ENCODE data around the gene ITSN1. TPM values are rescaled to one million over a fixed set of nuclear protein-coding genes. Genes with fewer than 3 reads are reported as not detected.
"Not testable (repeated sequence)": the region's sequence is repeated elsewhere in the genome, so short reads cannot be mapped to it uniquely, and the experiment has no call there.

Gene ITSN1
- total RNA-seq, 8 experiments from 2014 or later, result 27.8 to 89.0 (median 36.4) TPM

DNA sequence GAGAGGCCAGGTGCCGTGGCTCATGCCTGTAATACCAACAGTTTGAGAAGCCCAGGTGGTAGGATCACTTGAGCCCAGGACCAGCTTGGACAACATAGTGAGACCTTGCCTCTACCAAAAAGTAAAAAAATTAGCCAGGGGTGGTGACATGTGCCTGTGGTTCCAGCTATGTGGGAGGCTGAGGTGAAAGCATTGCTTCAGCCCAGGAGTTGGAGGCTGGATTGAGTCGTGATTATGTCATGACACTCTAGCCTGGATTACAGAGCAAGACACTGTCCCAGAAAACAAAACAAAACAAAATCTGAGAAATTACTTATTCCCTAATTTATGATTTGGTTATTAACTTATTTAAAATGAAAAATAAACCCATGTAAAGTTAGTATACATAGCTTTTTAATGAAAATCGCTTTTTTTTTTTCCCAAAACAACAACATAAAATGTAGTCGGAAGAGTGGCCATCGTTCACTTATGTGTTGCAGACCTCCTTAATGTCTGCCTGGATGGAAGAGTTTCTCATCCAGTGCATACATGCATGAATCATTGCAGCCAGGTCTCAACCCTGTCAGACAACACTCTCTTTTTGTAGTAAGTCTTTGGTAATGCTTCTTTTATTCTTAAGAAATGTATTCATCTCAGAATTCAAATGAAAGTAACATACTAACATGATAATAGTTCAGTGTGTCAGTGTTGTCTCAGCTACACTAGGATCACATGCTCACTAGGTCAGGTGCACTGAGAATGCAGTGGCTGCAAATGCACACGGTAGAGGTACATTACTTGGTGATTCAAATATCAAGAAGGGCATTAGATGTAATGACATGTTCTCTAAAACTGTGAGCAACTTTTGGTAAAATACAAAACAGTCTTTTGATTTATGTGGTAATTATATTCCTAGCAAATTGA is 28.0 kb downstream of the ITSN1 start:
- Histone ChIP-seq H3K4me3 (no peak overlapping the region), H3K27ac (no peak overlapping the region), H3K4me1 (replicated peaks in 1 of 2) (peaks cover 0 to 8% of the 10 kb centered on the region in 2 donors)
- 83 to 100% (median 88%) methylated on average over 1 to 6 of the region's 6 CpGs; no CpG with 5 or more reads in 1 of the 10 experiments for WGBS, 10 experiments
- in situ Hi-C loops (cut with MboI; ENCODE audit: low pct_unique_long_range_greater_than_20kb in 2 of 9, low sequenced_read_pairs in 9 of 9, unreplicated experiment in 9 of 9), result loop anchor here in 1 of 9 experiments (25.0 kb wide), 1 partner anchor 217 kb away; no protein-coding TSS in a partner anchor
- peak in 4 of 8 experiments; percentile 28 to 59 (median 50) for ATAC-seq (replicated peaks in 6 of 8)

DNA sequence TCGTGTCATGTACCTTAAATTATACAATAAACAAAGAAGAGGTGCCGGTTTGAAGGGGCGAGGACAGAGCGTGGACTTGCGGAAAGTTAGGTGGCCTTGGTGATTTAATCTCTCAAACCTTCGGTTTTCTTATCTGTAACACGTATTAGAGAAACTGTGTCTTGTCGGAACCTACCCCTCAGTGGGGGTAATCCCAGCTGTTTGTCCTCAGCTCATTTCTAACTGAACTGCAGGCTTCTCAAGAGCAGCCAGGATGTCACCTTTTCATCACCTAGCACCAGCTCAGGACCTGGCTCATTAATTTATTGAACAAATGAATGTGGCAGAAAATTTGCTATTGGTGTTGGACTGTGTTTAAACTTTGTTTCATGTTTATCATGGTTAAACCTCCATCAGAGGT is 31.2 kb downstream of the ITSN1 start:
- ATAC-seq (replicated peaks in 6 of 8), result no peak
- 40 to 97% (median 87%) methylated on average over 1 to 8 of the region's 8 CpGs for WGBS, 10 experiments
- in situ Hi-C loops (cut with MboI; ENCODE audit: low pct_unique_long_range_greater_than_20kb in 2 of 9, low sequenced_read_pairs in 9 of 9, unreplicated experiment in 9 of 9), result loop anchor here in 1 of 9 experiments (25.0 kb wide), 1 partner anchor 214 kb away; no protein-coding TSS in a partner anchor
- Histone ChIP-seq H3K27ac (no peak overlapping the region), H3K4me3 (no peak overlapping the region), H3K4me1 (replicated peaks in 1 of 2) (peaks cover 0 to 8% of the 10 kb centered on the region in 2 donors)

DNA sequence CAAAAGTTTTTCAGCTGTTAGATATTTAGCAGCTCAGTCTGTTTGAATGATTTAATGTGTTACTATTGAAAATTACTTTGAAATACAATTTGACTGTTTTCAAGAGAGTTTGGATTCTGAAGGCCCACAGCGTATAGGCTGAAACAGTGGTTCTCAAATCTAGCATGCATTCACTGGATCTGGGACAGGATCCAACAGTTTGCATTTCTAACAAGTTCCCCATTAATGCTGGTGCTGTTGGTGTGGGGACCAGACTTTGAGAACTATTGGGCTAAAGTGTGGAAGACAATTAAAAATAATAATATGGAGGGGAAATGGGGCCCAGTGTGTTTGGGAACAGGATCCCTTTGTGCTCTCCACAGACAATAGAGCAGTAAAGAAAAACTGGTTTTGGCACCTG is 31.9 kb downstream of the ITSN1 start:
- ATAC-seq (replicated peaks in 6 of 8), result peak in 1 of 8 experiments; percentile 22
- H3K4me3 ChIP-seq, result no peak overlapping the region
- no peak overlapping the region for H3K27ac ChIP-seq
- H3K4me1 ChIP-seq (replicated peaks in 1 of 2), result peaks cover 0 to 8% of the 10 kb centered on the region in 2 donors
- WGBS, 10 experiments, result 0 to 100% (median 27%) methylated on average over 1 of the region's 1 CpG; no CpG with 5 or more reads in 4 of the 10 experiments
- in situ Hi-C loops (cut with MboI; ENCODE audit: low pct_unique_long_range_greater_than_20kb in 2 of 9, low sequenced_read_pairs in 9 of 9, unreplicated experiment in 9 of 9), result loop anchor here in 1 of 9 experiments (25.0 kb wide), 1 partner anchor 213 kb away; no protein-coding TSS in a partner anchor

DNA sequence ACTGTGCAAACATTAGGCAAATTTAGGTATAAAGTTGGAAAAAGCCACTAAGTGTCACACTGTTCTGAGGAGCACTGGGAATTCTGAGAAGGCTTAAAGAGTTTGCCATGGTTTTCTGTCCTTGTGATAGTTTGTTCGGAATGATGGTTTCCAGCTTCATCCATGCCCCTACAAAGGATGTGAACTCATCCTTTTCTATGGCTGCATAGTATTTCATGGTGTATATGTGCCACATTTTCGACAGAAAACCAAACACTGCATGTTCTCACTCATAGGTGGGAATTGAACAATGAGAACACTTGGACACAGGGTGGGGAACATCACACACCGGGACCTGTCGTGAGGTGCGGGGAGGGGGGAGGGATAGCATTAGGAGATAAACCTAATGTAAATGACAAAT is 34.4 kb downstream of the ITSN1 start:
- H3K4me3 ChIP-seq; ATAC-seq (replicated peaks in 6 of 8); H3K4me1 ChIP-seq (replicated peaks in 1 of 2); in situ Hi-C loops (cut with MboI; ENCODE audit: low pct_unique_long_range_greater_than_20kb in 2 of 9, low sequenced_read_pairs in 9 of 9, unreplicated experiment in 9 of 9); H3K27ac ChIP-seq: not testable (repeated sequence)
- WGBS, 10 experiments, result 80 to 100% (median 100%) methylated on average over 1 to 2 of the region's 5 CpGs; no CpG with 5 or more reads in 6 of the 10 experiments

DNA sequence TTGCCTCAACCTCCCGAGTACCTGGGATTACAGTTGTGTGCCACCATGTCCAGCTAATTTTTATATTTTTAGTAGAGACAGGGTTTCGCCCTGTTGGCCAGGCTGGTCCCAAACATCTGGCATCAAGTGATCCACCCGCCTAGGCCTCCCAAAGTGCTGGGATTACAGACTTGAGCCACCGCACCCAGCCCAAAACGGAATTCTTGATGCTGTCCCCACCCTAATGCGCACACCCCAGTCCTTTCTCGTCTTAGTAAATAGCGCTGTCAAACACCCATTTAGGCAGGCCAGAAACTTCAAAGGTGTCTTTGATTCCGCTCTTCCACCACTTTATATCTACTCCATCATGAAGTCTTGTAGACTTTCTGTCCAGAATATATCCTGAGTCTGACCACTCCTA is 35.1 kb downstream of the ITSN1 start:
- ATAC-seq (replicated peaks in 6 of 8), result peak in 3 of 8 experiments; percentile 75 to 96 (median 82)
- WGBS, 10 experiments, result 14 to 100% (median 80%) methylated on average over 1 to 6 of the region's 9 CpGs; no CpG with 5 or more reads in 3 of the 10 experiments
- H3K4me3 ChIP-seq, result no peak overlapping the region
- H3K27ac ChIP-seq, result no peak overlapping the region
- in situ Hi-C loops (cut with MboI; ENCODE audit: low pct_unique_long_range_greater_than_20kb in 2 of 9, low sequenced_read_pairs in 9 of 9, unreplicated experiment in 9 of 9), result no loop called here
- peaks cover 0 to 8% of the 10 kb centered on the region in 2 donors for H3K4me1 ChIP-seq (replicated peaks in 1 of 2)

DNA sequence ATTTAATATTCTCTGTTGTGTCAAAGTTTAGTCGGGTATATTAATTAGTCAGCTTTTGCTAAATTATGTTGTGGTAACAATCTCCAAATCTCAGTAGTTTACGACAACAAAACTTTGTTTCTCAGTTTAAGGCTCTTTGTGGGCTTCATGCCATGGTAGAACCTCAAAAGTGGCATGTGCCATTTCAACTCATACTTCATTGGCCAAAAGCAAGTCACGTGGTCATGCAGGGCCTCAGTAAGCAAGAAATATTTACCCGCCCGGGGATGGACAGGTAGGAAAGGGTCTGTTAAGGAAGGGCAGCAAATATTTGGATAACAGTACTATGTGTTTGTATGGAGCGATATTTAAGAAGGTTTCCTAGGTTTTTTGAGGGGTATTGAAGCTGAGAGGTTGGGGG is 38.6 kb downstream of the ITSN1 start:
- Histone ChIP-seq H3K4me3 (no peak overlapping the region), H3K4me1 (replicated peaks in 1 of 2) (peaks cover 24 to 31% of the 10 kb centered on the region in 2 donors), H3K27ac (no peak overlapping the region)
- 55 to 100% (median 94%) methylated on average over 3 to 6 of the region's 6 CpGs; no CpG with 5 or more reads in 1 of the 10 experiments for WGBS, 10 experiments
- in situ Hi-C loops (cut with MboI; ENCODE audit: low pct_unique_long_range_greater_than_20kb in 2 of 9, low sequenced_read_pairs in 9 of 9, unreplicated experiment in 9 of 9), result no loop called here
- no peak for ATAC-seq (replicated peaks in 6 of 8)

DNA sequence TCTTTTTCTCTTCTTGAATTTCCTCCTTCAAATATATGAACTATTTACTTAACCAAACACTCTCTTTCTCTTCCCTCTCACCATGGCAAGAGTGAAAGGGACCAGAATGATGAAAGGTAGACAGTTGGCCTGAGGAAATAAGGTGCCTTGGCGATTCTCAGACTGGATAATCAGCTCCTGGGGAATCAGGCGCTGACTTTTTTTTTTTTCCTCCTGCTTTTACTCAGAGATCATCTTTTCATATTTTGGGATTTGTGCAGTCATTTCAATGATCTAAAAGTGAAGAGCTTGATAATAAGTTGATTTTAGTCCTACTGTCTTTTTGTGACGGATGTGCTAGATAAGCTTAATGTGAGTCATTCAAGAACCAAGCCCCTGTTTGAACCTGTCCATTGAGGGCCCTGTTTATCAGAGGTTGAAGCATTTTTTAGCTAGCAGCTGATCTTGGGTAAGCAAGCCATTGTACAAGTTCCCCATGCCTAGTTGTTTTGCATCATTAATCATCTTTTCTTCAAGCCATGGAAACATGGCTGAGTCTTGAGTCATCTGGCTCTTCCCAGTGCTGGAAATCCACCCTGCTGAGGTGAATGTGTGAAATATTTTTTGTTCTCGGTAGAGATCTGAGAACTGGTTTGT is 40.8 kb downstream of the ITSN1 start:
- H3K4me1 ChIP-seq (replicated peaks in 1 of 2), result peaks cover 31 to 43% of the 10 kb centered on the region in 2 donors
- no peak overlapping the region for H3K4me3 ChIP-seq
- ATAC-seq (replicated peaks in 6 of 8), result peak; percentile 63 to 95 (median 89)
- H3K27ac ChIP-seq, result peak overlapping the region in 1 of 2 donors; percentile 16
- in situ Hi-C loops (cut with MboI; ENCODE audit: low pct_unique_long_range_greater_than_20kb in 2 of 9, low sequenced_read_pairs in 9 of 9, unreplicated experiment in 9 of 9), result no loop called here
- 35 to 74% (median 67%) methylated on average over 2 to 4 of the region's 4 CpGs for WGBS, 10 experiments

DNA sequence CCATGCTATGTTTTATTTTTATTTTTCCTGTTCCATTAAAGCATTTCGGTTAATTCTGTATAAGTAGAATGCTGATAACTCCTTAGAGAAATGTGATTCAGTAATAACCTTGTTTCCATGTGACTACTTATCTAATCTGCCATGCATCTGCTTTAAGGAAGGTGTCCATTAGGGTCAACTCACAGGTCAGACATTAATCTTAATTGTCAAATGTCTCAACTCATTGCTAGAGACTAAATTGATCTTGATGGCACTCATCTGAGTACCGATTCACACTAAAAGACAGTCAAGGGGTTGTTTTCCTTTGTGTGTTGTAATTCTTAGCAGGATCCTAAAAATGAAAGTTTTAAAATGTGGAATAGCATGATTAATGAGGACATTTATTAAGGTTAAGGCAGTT is 41.8 kb downstream of the ITSN1 start:
- in situ Hi-C loops (cut with MboI; ENCODE audit: low pct_unique_long_range_greater_than_20kb in 2 of 9, low sequenced_read_pairs in 9 of 9, unreplicated experiment in 9 of 9), result no loop called here
- H3K4me3 ChIP-seq, result no peak overlapping the region
- WGBS, 10 experiments, result 0 to 86% (median 55%) methylated on average over 1 to 2 of the region's 2 CpGs; no CpG with 5 or more reads in 1 of the 10 experiments
- peak overlapping the region in 1 of 2 donors; percentile 16 for H3K27ac ChIP-seq
- H3K4me1 ChIP-seq (replicated peaks in 1 of 2), result peaks cover 36 to 43% of the 10 kb centered on the region in 2 donors
- ATAC-seq (replicated peaks in 6 of 8), result peak in 4 of 8 experiments; percentile 15 to 41 (median 31)

DNA sequence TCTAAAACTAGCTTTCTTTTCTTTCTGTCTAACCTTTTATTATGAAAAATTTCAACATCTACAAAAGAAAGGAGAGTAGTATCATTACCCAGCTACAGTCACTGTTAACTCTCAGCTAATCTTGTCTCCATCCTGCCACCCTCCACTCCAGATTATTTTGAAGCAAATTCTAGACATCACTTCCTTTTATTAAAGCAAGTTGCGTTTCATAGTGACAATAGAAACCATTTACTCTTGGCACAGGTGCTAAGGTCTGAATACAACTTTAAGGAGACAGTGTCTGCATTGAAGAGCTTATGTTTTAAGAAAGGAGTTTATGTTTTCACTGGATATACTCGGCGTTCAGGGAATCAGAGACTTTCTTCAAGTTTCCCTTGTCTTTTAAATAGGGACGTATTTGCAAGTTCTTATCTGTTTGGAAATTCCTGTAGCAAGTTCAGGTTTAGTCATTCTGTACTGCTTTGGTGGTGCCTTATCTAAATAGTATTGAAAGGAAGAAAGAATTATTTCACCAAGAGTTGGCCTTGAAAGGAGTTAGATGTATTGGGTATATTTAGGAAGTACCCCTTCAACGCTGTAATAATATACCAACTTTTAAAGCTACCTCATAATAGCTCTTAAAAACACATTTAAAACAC is 42.7 kb downstream of the ITSN1 start:
- H3K4me3 ChIP-seq, result no peak overlapping the region
- ATAC-seq (replicated peaks in 6 of 8), result peak in 1 of 8 experiments; percentile 21
- H3K4me1 ChIP-seq (replicated peaks in 1 of 2), result peaks cover 36 to 43% of the 10 kb centered on the region in 2 donors
- WGBS, 10 experiments, result 8 to 73% (median 23%) methylated on average over 1 to 5 of the region's 5 CpGs
- H3K27ac ChIP-seq, result peak overlapping the region; percentile 38 to 48
- in situ Hi-C loops (cut with MboI; ENCODE audit: low pct_unique_long_range_greater_than_20kb in 2 of 9, low sequenced_read_pairs in 9 of 9, unreplicated experiment in 9 of 9), result no loop called here

DNA sequence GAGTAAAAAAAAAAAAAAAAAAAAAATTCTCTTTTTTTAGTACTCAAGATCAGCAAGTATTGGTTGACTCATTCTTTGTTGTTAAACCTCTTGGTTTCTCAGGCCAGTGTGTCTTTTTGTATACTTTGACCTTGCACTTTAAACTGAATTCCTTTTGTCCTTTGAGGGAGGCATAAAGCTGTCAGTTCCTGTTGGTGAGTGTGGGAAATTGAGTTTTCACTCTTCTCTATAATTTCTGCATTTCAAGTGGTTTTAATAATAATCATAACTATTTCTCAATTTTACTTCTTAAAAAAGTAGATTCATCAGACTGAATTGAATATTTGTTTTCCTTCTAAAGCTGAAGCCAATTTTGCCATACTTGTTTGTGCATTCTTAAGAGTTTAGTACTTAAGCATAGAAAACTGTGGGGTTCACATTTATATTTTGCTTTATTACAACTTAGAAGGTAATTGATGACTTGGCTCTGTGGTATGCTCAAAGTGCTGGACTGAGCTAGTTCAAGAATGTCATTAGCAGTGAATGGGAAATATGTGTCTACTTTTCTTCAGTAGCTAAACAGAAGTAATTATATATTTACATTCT is 43.4 kb downstream of the ITSN1 start:
- peak in 2 of 8 experiments; percentile 7 to 10 for ATAC-seq (replicated peaks in 6 of 8)
- H3K4me1 ChIP-seq (replicated peaks in 1 of 2), result peaks cover 36 to 43% of the 10 kb centered on the region in 2 donors
- no peak overlapping the region for H3K4me3 ChIP-seq
- in situ Hi-C loops (cut with MboI; ENCODE audit: low pct_unique_long_range_greater_than_20kb in 2 of 9, low sequenced_read_pairs in 9 of 9, unreplicated experiment in 9 of 9), result no loop called here
- no peak overlapping the region for H3K27ac ChIP-seq

DNA sequence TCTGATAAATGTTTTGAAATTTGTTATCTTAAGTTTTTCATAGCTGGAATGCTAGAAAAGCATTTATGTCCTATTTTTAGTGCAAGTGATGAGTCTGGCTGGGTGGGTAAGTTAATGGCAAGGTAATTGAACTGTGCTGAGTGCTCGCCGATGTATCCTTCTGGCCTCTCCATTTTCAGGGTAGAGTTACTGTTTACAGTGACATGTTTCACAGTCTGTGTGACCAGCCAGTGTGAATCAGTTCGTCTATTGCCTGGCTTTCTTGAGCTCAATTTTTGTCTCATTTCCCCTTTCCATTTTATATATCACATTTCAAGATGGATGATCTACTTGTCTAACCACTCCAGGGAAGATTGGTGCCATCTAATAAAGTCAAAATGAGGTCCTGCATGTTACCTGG is 44.1 kb downstream of the ITSN1 start:
- no peak overlapping the region for H3K4me3 ChIP-seq

DNA sequence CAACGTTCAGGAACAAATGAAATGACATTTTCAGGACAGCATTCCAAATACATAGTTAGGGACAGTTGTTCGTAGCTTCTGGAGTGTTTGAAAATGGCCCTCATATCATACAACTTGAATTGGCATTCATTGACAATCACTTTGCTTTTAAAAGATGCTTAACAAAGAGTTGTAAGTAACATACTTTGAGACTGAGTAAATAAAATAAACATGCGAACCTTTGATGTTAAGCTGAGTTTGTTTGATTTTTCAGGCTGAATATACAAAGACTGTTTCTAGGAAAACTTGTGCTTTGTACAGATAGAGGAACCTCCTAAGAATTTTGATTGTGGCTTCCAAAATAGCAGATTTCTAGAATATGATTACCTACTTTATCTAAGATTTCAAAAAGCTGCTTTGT is 45.3 kb downstream of the ITSN1 start:
- H3K4me3 ChIP-seq, result no peak overlapping the region
- ATAC-seq (replicated peaks in 6 of 8), result peak in 1 of 8 experiments; percentile 5
- in situ Hi-C loops (cut with MboI; ENCODE audit: low pct_unique_long_range_greater_than_20kb in 2 of 9, low sequenced_read_pairs in 9 of 9, unreplicated experiment in 9 of 9), result no loop called here
- no peak overlapping the region for H3K27ac ChIP-seq
- WGBS, 10 experiments, result 47 to 92% (median 76%) methylated on average over 1 to 3 of the region's 3 CpGs
- peaks cover 36 to 43% of the 10 kb centered on the region in 2 donors for H3K4me1 ChIP-seq (replicated peaks in 1 of 2)

More for the DNA sequence above, 44.1 kb downstream of the ITSN1 start:
- peak in 2 of 8 experiments; percentile 42 to 51 for ATAC-seq (replicated peaks in 6 of 8)
- Histone ChIP-seq H3K4me1 (replicated peaks in 1 of 2) (peaks cover 36 to 43% of the 10 kb centered on the region in 2 donors), H3K27ac (no peak overlapping the region)
- WGBS, 10 experiments, result 65 to 100% (median 84%) methylated on average over 1 to 3 of the region's 3 CpGs; no CpG with 5 or more reads in 2 of the 10 experiments
- in situ Hi-C loops (cut with MboI; ENCODE audit: low pct_unique_long_range_greater_than_20kb in 2 of 9, low sequenced_read_pairs in 9 of 9, unreplicated experiment in 9 of 9), result no loop called here
